ENCODE data around the gene QSOX2.

The QSOX2 gene

DNA sequence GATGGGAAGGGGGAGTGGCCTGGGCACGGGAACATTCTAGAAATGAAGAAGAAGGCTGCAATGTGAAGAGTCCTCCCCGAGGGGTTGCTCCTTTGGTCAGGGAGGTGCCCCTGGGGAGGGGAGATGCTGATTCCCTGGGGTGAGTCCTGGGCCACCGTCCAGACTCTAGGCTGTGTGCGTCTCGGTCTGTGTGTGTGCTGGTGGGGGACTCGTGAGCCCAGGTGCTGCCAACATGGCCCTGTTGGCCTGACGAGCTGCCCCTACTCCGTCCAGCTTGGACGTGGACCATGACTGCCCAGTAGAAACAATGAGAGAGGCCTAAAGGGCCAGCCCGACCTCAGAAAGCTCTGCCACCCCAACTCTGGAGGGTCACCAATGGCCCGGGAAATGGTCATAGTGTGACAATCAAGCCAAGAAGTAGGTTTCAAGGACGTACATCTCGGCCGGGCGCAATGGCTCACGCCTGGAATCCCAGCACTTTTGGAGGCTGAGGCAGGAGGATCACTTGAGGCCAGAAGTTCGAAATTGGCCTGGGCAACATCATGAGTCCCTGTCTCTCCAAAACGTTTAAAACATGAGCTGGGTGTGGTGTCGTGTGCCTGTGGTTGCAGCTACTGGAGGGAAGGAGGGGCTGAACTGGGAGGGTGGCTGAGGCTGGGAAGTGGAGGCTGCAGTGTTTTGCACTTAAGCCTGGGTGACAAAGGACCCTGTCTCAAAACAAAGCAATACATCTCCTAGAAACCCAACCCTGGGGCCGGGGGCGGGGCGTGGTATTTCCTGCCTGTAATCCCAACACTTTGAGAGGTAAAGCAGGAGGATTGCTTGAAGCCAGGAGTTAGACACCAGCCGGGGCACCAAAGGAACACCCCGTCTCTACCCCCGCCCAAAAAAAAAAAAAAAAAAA, 57.7 kb downstream of the QSOX2 start:
- DNase-seq = no peak

DNA sequence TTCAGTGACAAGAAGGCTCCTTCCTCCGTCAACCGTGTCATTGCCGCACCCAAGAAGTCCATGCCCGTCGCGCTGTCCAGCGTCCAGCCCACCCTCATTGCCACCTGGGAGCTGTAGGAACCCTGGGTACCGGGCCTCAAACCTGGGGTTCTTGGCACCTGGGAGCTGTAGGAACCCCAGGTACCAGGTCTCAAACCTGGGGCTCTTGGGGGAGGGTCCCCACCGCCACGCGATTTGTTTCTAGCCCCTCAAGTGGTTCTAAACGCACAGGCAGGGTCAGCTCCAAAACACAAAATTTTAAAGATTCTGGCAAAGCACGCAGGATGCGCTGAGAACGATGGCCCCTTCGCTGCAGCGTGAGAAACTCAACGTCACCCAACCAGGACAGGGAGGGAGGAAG, 58.4 kb downstream of the QSOX2 start:
- DNase-seq = no peak

DNA sequence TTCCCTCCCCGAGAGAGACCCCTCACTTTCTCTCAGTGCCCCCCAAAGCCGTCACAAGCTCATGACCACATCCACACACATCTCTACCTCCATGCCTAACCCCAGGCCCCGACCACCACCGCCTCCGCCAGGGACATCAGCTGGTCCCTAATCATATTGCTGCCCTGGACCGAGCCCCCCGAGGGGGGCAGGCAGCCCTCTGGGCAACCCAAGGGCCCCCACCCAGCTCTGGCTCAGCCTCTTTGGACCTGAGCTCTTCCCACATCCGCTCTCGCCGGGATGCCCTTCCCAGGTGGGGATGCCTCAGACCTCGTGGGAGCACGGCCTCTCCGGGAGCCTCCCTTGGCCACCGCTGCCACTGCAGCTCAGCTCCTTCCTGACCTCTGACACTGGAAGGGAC, 59.2 kb downstream of the QSOX2 start:
- no peak for DNase-seq

DNA sequence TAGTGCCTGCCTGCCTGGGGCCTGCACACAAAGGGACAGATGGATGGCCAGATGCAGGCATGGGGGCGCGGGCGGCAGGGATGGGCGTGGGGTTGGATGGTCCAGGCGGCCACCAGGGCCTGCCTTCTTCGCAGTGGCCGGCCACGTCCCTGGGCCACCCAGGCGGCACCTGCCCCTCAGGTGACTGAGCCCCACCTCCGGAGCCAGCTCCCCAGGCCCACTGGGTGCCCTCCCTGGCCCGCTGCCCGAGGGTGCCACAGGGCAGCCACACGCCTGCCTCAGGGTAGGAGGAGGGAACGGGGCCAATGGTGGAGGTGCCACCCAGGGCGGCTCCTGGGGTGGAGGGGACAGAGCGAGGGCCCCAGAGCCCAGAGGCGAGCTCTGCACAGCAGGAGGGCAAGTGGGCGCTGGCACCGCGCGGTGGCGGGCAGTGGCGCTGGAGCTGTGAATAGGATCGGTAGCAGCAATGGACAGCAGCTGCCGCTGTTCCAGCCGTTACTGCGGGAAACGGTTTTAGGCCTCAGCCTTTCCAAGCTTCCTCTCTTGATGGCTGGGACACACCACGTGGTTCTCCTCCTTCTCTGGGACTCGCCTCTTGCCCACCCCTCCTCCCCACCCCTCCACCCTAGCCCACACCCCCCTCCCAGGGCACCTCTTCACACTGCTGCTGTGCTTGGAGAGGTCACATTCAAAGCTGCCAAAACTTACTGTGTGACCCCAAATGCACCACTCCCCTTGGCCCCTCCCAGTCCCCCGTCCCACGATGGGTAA, 59.8 kb downstream of the QSOX2 start:
- no peak for DNase-seq

DNA sequence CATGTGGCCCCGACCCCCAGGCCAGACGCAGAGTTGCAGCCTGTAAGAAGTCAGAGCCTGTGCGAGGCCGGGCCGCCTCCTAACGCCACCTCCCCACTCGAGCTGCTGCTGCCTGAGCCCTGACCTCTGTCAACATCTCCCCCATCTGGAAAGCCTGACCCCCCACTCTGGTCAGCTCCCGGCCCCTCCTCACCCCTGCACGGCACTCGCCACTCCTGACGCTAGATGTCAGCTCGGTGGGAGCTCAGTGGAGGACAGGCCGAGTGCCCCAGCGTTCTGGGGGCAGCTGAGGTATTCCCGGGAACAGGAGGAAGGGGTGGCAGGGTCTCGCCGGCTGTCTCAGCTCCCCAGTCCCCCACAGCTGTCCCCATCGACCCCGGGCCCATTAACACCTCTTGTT, 60.5 kb downstream of the QSOX2 start:
- DNase-seq = no peak

DNA sequence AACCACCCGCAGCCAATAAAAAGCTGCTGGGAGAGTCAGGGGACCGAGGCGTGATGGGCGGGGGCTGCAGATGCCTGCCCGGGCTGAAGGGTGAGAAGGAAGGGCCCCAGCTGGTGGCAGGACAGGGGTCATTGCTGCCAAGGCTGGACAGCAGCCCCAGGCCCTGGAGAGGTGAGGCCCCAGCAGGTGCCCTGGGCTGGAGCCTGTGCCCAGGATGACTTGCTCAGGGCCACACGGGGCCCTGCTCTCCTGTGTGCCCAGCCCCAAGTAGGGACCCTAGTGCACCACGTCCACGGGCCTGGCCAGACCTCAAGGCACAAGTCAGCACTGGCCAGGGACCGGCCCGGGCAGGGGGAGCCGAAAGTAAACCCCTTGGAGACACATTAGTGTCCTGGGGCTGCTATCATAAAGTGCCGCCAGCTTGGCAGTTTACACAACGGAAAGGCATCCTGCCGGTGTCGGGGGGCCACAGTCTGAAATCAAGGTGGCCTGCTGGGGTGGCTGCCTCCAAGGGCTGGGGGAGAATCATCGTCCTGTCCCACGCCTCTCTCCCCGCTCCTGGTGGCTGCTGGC, 62.7 kb downstream of the QSOX2 start:
- no peak for DNase-seq

DNA sequence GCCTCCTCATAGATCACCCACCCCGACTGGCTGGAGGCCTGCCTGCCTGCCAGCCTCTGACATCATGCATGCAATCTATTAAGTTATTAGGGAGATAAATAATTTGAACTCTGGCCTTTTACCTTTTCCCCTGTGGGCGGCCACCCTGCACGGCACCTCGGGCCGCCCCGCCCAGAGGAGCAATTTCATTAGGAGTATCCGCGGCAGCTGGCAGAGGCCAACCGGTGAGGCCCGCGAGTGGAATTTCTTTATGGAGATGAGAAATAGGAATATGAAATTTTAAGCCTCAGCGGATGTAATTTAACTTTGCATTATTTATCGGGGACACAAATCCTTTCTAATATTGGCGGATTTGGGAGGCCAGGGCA, 63.2 kb downstream of the QSOX2 start:
- DNase-seq = no peak

DNA sequence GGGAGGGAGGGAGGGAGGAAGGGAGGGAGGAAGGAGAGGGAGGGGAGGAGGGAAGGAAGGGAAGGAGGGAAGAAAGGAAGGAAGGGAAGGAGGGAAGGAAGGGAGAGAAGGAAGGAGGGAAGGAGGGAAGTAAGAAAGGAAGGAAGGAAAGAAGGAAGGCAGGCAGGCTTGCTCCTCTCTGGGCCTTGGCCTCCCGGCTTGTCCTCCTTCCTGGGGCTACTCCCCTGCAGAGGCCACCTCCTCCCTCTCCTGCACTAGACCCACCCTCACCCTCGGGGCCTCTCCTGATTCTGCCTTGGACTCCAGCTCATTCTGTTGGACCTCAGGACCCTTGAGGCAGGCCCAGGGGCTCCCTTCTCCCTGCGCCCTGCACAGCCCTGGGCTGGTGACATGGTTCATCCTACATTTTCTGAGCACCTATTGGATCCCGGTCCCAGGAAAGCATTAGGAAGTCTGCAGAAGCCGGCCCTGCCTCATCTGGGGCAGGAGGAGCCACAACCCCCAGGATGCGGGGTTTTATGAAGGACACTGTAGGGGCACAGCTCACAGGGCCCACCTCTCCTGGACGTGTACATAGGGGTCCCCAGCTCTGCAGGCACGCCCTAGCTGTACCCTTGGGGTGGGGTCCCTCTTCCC, 63.7 kb downstream of the QSOX2 start:
- DNase-seq = no peak

DNA sequence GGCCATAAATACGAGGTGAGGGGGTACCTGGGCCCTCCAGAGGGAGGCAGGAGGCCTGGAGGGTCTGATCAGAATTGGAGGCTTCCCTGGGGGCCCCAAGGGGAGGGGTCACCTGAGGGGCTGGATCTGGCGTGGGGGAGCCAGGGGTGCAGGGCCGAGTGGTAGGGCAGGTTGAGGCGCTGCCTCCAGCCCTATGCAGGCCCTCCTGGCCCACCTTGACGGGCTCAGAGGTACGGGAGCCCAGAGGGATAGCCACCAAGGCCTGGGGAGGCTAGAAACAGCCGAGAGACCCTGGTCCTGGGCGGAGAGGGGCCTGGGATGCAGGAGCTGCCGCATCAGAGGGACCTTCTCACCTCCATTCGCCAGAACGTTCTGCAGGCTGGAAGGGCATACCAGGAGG, 65.0 kb downstream of the QSOX2 start:
- no peak for DNase-seq

DNA sequence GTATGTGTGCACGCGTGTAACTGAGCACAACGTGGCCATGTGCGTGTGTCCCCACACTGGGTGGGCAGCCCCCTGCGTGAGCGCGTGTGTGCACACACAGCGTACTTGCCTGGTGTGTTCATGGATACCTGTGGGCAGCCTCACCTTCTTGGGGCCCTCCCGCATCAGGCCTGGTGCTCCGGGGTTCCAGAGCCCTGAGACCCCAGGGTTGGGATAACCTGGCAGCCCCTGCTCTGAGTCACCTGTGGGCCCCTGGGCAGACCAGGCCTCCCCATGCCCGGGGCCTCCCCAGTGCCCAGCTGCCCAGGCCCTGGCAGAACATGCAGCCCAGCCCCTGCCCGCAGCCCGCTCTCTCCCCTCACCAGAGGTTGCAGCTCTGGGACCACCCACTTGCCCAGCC, 65.9 kb downstream of the QSOX2 start:
- DNase-seq = no peak

DNA sequence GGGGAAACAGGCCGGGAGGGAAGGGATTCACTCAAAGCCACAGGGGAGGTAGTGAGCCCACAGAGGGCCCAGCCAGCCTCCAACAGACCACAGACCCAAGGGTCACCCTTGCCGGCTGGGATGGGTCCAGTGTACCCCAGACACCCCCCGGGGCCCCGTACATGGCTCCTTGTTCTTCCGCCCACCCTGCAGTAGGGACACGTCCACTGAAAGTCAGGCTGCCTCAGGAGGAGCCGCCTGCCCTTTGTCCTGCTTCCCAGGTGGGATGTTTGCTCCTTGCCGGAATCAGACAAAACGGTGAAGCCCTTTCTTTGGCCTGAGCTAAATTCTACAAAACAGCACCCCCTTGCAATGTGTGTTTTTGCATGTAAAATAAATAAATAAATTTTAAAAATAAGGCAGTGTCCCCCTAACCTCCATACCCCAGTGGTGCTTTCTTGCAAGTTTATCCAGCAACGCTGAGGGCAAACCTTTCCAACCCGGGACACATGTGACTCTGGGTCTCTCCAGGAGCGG, 66.5 kb downstream of the QSOX2 start:
- no peak for DNase-seq

DNA sequence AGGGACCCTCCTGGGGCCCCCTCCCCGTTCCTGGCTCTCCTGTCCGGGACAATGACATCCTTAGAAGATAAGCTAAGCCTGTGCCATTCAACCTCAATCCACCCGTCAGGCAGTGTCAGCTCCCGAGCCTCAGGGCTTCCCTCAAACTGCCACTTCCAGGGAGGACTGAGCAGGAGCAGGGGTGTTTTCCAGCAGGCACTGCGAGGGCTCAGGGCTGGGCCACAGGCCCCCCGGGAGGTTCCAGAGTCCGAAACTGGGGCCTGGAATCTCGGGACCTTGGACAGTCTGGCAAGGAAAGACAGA, 66.9 kb downstream of the QSOX2 start:
- DNase-seq = no peak

DNA sequence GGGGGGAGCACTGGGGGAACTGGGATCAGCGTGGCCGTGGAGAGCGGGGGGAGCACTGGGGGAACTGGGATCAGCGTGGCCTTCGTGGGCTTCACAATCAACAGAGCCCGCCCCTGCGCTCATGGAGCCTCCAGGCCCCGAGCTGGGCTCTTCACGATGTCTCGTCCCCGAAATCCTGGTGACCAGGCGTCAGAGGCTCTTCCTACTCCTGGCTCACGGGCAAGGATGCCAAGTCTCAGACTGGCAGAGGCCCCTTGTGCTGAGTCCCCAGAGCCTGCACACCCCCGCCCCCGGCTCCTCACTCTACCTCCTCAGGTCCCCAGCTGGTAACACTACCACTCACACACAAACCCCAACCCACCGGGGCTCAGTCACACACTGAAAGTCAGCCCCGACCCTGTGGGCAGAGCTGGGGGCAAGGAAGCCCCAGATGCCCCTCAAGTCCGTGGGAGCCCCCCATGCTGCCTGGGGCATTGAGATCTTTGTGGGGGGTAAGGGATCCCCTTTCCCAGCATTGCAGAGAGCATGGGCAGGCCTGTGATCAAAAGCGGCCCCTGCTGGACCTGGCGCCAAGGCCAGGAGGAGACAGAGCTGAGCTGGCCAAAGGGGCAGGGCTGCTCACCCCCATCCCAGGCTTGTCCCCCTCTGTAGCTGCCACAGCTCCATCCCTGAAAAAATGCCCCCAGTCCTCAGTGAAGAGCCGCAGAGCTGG, 67.4 kb downstream of the QSOX2 start:
- DNase-seq = no peak

DNA sequence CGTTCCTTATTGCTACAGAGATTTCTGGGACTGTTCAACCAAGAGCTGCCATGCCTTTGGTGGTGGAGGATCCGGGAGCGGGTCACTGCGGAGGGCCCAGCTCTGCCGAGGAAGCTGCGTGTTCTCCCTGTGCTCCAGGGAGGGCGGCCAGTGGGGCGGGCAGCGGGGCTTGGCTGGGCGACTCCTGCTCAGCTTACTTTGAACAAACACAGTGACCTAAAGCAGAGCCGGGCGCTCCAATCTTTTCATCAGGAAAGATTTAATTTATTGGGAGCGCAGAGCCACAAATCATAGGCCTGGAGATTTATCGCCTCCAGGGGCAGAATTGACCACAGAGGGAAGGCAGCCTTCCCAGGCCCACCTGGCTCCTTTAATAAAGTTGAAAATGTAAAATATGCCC, 68.4 kb downstream of the QSOX2 start:
- no peak for DNase-seq

DNA sequence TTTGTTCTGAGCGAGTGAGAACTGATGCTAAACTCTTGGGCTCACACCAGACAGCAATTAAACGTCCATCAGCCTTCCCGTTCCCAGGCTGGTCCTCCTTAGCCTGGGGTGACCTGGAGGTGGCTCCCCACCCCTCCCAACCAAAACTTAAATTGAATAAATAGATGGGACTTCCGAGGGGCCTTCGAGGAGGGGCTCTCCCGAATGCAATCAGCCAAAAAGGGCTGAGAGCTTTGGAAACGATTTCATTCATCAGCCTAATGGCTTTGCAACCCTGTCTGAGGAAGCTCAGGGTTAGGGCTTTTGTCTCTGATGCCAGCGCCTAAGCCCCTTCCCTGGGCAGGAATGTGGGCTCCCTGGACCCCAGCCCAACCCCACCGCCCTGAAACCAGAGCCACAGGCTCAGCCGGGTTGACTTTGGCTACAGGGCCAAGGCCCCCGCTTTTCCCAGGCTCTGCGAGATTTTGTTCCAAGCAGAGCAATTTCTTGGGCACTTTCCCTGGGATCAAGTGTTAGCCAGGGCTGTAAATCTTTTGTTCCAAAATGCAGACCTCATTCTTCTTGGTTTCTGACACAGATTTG, 69.9 kb downstream of the QSOX2 start:
- no peak for DNase-seq

DNA sequence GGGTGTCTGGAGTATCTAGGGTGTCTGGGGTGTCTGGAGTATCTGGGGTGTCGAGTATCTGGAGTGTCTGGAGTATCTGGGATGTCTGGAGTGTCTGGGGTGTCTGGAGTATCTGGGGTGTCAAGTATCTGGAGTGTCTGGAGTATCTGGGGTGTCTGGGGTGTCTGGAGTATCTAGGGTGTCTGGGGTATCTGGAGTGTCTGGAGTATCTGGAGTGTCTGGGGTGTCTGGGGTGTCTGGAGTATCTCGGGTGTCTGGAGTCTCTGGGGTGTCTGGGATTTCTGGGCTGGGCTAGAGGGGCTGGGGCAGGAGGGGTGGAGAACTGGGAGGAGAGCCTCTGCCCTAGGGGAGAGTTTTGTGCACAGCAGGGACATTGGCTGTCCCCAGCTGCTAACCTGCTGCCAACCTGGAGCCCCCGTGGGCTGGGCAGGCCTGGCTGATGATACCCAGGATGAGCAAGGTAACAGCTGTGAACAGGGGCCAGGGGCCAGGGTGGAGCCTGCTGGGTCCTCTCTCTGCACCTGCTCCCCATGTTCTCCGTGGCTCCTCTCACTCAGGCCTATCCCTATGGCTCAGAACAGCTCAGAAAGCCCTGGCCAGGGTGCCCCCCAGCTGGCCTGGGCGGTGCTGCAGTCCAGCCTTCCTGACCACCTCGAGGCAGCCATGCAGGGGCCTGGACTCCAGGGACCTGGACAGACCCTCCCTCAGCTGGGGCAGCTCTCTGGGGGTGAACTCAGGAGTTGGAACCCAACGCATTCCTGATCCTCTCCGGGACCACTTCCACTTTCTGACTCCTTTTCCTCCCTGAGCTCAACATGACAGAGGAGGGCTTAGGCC, 70.6 kb downstream of the QSOX2 start:
- no peak for DNase-seq

DNA sequence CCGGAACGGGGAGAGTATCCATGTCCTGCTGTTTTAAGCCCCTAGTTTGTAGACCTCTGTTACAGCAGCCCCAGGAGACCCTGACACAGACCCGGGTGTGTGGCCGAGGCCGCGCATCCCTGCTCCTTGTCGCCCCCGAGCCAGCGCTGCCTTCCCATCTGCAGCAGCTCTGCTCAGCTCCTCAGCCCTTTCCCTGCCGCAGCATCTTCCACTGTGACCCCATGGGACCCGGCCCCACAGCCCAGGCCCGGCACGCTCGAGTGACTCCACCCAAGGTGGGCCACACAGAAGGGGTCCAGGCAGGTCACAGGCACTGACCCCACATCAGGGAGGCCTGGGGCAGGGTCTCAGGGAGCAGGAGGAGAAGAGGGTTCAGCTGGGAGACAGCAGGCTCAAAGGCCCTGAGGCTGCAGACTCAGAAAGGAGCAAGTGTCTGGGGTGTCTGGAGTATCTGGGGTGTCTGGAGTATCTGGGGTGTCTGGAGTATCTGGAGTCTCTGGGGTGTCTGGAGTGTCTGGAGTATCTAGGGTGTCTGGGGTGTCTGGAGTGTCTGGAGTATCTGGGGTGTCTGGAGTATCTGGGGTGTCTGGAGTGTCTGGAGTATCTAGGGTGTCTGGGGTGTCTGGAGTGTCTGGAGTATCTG, 71.8 kb downstream of the QSOX2 start:
- no peak for DNase-seq

DNA sequence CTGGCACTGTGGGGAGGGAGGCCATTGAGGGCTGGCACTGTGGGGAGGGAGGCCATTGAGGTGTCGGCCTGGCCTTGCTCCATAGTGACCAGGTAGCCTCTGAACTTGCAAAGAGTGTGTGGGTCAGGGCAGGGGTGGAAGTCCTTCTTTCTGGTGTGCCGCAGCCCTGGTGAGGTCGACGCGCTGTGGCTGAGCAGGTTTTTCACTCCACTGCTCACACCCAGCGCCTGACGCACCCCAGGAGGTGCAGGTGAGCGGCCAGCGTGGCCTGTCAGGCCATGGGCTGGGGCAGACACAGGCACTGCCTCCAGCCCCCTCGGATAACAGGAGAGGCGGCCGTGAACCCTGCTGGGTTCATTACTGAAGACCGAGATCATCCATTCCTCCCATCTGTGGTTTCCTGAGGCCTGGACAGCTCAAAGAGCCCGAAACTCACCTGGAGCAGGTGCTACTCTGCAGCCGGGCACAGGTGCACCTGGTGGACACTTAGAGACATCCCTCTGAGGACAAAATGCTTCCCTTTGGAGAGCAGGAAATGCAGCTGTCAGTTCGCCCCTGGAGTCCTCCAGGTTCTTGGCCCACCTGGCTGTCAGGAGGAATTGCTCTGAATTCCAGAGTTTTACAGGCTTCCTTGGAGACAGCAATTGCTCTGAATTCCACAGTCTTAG, 73.1 kb downstream of the QSOX2 start:
- DNase-seq = peak in 1 of 2 experiments; percentile 12

DNA sequence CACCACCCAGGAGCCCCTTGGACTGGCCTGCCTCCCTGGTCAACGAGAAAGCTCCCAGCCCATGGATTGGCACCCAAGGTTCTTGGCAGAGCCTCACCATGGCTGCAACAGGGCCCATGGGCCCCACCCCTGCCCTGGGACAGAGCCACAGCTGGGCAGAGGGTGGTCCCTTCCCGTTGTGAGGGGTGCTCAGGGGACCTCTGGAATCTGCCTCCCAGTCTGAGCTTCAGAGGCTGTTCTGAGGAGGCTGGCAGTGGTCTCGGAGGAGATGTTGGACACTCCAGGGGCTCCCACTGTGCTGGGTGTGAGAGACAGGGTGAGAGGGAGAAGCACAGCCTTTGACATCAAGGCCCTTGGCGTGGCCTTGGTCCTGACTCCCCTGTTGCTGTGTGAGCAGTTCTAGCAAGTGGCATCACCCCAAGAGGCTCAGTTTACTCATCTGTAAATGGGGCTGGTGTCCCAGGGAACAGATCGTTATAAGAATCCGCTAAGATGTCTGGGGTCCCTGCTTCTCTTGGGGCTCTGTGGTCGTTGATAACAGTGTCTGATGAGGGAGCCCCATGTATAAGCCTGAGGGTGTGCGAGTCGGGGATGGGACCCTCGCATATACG, 73.7 kb downstream of the QSOX2 start:
- DNase-seq = no peak
